Uterus (tissue), 4 donors: ENCODE data around the gene MAD1L1. TPM values are rescaled to one million over a fixed set of nuclear protein-coding genes. Genes with fewer than 3 reads are reported as not detected.

Experiments used
- DNase-seq, 2 donors: peaks; one replicate each; pipeline ENCODE4 v3.0.0-alpha.2; 2019 to 2020
- H3K27ac ChIP-seq, 2 donors: fragments of 200-600 bp; sonication (generic); 1 replicate in 1 of 2; 2 replicates in 1 of 2; pipeline ENCODE4 v1.5.1; 2016 to 2018
- H3K27me3 ChIP-seq, 2 donors: fragments of 200-600 bp; sonication (generic); one replicate each; pipeline ENCODE4 v1.5.1; 2018 to 2019; ENCODE audit warnings: control low read depth in 1 of 2
- H3K36me3 ChIP-seq, 2 donors: fragments of 200-600 bp; sonication (generic); one replicate each; pipeline ENCODE4 v1.5.1; 2019; ENCODE audit warnings: control low read depth in 1 of 2
- H3K4me1 ChIP-seq, 2 donors: fragments of 200-600 bp; sonication (generic); one replicate each; pipeline ENCODE4 v1.5.1; 2018 to 2019; ENCODE audit warnings: control low read depth in 1 of 2
- H3K4me3 ChIP-seq, 2 donors: fragments of 200-600 bp; sonication (generic); 1 replicate in 1 of 2; 2 replicates in 1 of 2; pipeline ENCODE4 v1.5.1; 2018 to 2019; ENCODE audit warnings: mild to moderate bottlenecking in 1 of 2
- H3K9me3 ChIP-seq, 2 donors: fragments of 200-600 bp; sonication (generic); one replicate each; pipeline ENCODE4 v1.5.1; 2019; ENCODE audit warnings: control low read depth in 1 of 2
- POLR2A ChIP-seq, 2 donors: fragments of 450-650 bp; IDR thresholded peaks; one replicate each; pipeline ENCODE4 v1.6.1; 2016; ENCODE audit warnings: antibody characterized with exemption in 2 of 2, mild to moderate bottlenecking in 1 of 2, moderate library complexity in 1 of 2
- intact Hi-C: fragments of 100-400 bp; cut with DNase I; formaldehyde crosslinking; loops from one replicate; pipeline ENCODE4 v1.15.1; 2023; ENCODE audit warnings: low total_unique reads
- total RNA-seq, 4 donors: library from RNA; depleted of rRNA in 3 of 4; stranded (reverse); fragments of >200 nt in 3 of 4; gene quantifications; one replicate each; pipeline versions ENCODE4 v1.1.0 to v1.2.4, GENCODE V29; 2014 to 2023
- TF ChIP-seq, protein P1 (sequence below), 4 experiments: fragments of 200-600 bp in 2 of 4; fragments of 450-650 bp in 2 of 4; sonication (generic) in 2 of 4; IDR thresholded peaks; one replicate each; pipeline ENCODE4 v1.5.1; 2016 to 2019; ENCODE audit warnings: antibody characterized with exemption in 4 of 4, mild to moderate bottlenecking in 2 of 4, moderate library complexity in 1 of 4
- donor health status: DM: yes; HTN: yes; CAD: no.

The MAD1L1 gene
- total RNA-seq, 4 donors from 2014 or later: 13.3 to 37.4 (median 33.1) TPM

DNA sequence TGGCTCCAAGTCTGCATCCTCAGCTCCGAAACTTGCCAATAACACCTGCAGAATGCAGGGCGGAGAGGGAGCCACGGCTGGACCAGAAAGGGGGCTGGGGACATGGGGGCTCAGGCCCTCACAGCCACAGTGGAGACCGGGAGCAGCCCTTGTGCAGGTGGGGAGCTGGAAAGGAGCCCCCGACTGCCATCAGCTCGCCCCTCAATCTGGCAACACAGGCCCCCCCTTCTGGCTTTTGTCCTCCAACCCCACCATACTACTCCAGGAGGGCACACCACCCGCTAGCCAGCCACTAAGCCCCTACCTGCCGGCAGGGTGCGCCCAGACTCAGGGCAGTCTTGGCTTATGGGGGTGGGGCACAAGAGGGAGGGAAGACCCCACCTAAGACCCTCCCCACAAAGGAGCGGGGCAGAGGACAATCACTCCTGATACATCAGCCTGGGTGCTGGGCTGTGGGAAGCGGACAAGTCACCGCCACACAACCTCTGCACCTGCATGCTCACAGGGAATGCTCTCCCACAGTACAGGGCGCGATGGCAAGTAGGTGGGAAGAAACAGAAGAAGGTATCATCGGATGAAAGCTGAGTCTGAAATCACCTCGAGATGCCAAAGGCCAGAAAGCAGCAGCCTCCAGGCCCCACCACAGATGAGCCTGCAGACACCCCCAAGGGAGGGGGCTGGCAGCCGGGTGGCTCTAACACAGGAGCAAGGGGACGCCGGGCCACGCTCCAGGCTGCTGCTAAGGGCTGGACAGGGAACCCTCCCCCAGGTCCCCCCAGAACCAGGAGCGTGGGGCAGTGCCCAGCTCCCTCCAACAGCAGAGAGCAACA is 297.4 kb downstream of the MAD1L1 start:
- TF ChIP-seq, protein P1, sequence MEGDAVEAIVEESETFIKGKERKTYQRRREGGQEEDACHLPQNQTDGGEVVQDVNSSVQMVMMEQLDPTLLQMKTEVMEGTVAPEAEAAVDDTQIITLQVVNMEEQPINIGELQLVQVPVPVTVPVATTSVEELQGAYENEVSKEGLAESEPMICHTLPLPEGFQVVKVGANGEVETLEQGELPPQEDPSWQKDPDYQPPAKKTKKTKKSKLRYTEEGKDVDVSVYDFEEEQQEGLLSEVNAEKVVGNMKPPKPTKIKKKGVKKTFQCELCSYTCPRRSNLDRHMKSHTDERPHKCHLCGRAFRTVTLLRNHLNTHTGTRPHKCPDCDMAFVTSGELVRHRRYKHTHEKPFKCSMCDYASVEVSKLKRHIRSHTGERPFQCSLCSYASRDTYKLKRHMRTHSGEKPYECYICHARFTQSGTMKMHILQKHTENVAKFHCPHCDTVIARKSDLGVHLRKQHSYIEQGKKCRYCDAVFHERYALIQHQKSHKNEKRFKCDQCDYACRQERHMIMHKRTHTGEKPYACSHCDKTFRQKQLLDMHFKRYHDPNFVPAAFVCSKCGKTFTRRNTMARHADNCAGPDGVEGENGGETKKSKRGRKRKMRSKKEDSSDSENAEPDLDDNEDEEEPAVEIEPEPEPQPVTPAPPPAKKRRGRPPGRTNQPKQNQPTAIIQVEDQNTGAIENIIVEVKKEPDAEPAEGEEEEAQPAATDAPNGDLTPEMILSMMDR (IDR thresholded peaks at IDR 0.05): no peak
- no peak for TF ChIP-seq POLR2A (IDR thresholded peaks at IDR 0.05)
- Histone ChIP-seq H3K27ac (no peak overlapping the region), H3K4me1 (no peaks in the 10 kb centered on the region), H3K27me3 (no peaks in the 10 kb centered on the region), H3K9me3 (no peaks in the 10 kb centered on the region), H3K4me3 (no peak overlapping the region), H3K36me3 (no peaks in the 10 kb centered on the region)
- intact Hi-C loops: no loop called here
- DNase-seq: no peak

DNA sequence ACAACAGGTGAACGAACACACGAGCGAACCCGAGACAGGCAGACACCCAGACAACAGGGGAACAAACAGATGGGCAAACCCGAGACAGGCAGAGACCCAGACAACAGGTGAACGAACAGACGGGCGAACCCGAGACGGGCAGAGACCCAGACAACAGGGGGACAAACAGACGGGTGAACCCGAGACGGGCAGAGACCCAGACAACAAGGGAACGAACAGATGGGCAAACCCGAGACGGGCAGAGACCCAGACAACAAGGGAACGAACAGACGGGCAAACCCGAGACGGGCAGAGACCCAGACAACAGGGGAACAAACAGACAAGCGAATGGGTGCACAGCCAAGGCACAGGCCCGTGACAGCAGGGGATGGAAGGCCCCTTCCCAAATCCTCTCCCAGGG is 298.0 kb downstream of the MAD1L1 start:
- no peaks in the 10 kb centered on the region for H3K36me3 ChIP-seq

DNA sequence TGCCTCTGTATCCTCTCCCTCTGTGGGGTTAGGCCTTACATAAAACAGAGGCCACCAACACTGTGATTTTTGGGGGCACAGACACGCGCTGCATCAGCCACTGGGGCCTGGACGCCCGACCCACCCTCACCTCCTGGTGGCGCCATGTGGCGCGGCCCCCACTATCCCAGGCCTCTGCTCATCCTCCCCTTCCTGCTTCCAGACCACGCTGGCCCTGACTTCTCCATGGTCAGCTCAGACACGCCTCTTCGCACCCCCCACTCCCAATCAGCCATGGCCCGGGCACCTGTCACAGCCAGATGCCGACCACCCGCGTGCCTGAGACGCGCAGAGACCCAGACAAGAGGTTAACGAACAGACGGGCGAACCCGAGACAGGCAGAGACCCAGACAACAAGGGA is 298.7 kb downstream of the MAD1L1 start:
- Histone ChIP-seq H3K9me3 (no peaks in the 10 kb centered on the region), H3K4me1 (no peaks in the 10 kb centered on the region), H3K27ac (no peak overlapping the region), H3K27me3 (no peaks in the 10 kb centered on the region), H3K36me3 (no peaks in the 10 kb centered on the region), H3K4me3 (no peak overlapping the region)
- DNase-seq: no peak
- intact Hi-C loops: no loop called here
- no peak for TF ChIP-seq POLR2A (IDR thresholded peaks at IDR 0.05)
- TF ChIP-seq, protein P1 (IDR thresholded peaks at IDR 0.05): no peak

More for the DNA sequence above, 298.0 kb downstream of the MAD1L1 start:
- Histone ChIP-seq H3K4me1 (no peaks in the 10 kb centered on the region), H3K9me3 (no peaks in the 10 kb centered on the region), H3K27ac (no peak overlapping the region), H3K27me3 (no peaks in the 10 kb centered on the region), H3K4me3 (no peak overlapping the region)
- DNase-seq: no peak
- TF ChIP-seq, protein P1 (IDR thresholded peaks at IDR 0.05): no peak
- TF ChIP-seq POLR2A (IDR thresholded peaks at IDR 0.05): no peak
- intact Hi-C loops: no loop called here

DNA sequence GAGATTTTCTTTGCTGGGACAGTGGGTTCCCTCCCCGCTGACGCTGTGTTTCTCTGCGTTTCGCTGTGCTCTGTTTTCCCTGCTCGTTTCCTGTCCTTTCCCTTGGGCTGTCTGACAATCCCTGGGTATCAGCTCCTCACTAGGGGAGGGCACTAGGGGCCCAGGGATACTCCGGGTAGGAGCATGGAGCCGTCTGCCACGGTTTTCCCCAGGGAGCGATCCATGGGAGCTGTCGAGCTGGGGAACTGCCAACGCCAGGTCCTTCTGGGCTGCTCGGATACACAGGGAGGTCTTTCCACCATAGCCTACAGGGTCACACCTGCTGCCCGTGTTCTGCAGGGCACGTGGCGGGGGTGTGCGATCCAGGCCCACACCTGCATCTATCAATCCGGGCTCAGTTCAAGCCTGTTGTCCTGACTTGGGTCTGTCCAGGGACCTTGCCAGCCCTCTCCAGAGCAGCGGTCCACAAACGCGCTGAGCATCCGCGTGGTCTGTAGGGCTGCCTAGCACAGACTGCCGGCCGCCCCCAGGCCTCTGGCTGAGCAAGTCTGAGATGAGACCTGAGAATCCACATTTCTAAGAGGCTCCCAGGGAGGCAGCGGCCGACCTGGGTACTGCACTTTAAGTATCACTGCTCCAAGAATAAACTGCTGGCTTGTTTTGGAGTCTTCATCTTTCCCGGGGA is 299.5 kb downstream of the MAD1L1 start:
- Histone ChIP-seq H3K27ac (no peak overlapping the region), H3K4me3 (no peak overlapping the region), H3K4me1 (no peaks in the 10 kb centered on the region), H3K36me3 (no peaks in the 10 kb centered on the region), H3K9me3 (no peaks in the 10 kb centered on the region), H3K27me3 (no peaks in the 10 kb centered on the region)
- DNase-seq: no peak
- intact Hi-C loops: no loop called here
- TF ChIP-seq, protein P1 (IDR thresholded peaks at IDR 0.05): no peak
- TF ChIP-seq POLR2A (IDR thresholded peaks at IDR 0.05): no peak

DNA sequence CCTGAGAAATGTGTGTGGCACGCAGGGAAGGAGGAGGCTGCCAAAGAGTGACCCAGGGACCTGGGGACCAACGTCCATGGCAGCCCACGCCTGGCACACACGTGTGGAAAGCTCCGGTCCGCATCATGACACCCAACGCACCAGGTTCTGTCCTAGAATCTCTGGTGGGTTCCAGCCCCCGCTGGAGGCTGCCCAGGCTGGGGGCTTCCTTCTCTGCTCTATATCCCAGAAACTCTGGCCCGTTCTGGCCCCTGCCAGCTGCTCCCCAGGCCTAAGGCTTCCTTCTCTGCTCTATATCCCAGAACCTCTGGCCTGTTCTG is 300.8 kb downstream of the MAD1L1 start:
- H3K27ac ChIP-seq: no peak overlapping the region
- TF ChIP-seq POLR2A (IDR thresholded peaks at IDR 0.05): no peak
- TF ChIP-seq, protein P1 (IDR thresholded peaks at IDR 0.05): no peak
- H3K9me3 ChIP-seq: no peaks in the 10 kb centered on the region
- H3K4me3 ChIP-seq: no peak overlapping the region
- no peaks in the 10 kb centered on the region for H3K36me3 ChIP-seq
- intact Hi-C loops: no loop called here
- no peaks in the 10 kb centered on the region for H3K27me3 ChIP-seq
- DNase-seq: no peak
- no peaks in the 10 kb centered on the region for H3K4me1 ChIP-seq
